Suprapubic skin (tissue), 4 donors: Measurements from ENCODE around the gene TANC1. TPM values are rescaled to one million over a fixed set of nuclear protein-coding genes. Genes with fewer than 3 reads are reported as not detected.

Source experiments
- DNase-seq, 2 donors: peaks; one replicate each; pipeline ENCODE4 v3.0.0-alpha.2; 2019; ENCODE audit warnings: low spot score in 2 of 2
- H3K27ac ChIP-seq: fragments of 200-600 bp; sonication (generic); one replicate; pipeline ENCODE4 v1.5.1; 2019
- H3K27me3 ChIP-seq: fragments of 200-600 bp; sonication (generic); one replicate; pipeline ENCODE4 v1.5.1; 2019
- H3K36me3 ChIP-seq: fragments of 200-600 bp; sonication (generic); one replicate; pipeline ENCODE4 v1.5.1; 2019
- H3K4me1 ChIP-seq: fragments of 200-600 bp; sonication (generic); one replicate; pipeline ENCODE4 v1.5.1; 2019
- H3K4me3 ChIP-seq: fragments of 200-600 bp; sonication (generic); one replicate; pipeline ENCODE4 v1.5.1; 2019; ENCODE audit warnings: mild to moderate bottlenecking
- H3K9me3 ChIP-seq: fragments of 200-600 bp; sonication (generic); one replicate; pipeline ENCODE4 v1.5.1; 2019
- CTCF ChIP-seq, 2 donors: fragments of 200-600 bp in 1 of 2; fragments of 450-650 bp in 1 of 2; sonication (generic) in 1 of 2; IDR thresholded peaks; one replicate each; pipeline ENCODE4 v1.5.1; 2016 to 2019; ENCODE audit warnings: antibody characterized with exemption in 2 of 2, mild to moderate bottlenecking in 1 of 2, moderate library complexity in 1 of 2
- EP300 ChIP-seq: sonication (generic); formaldehyde crosslinking; IDR thresholded peaks from one replicate; pipeline ENCODE4 v1.6.1; 2017; ENCODE audit warnings: antibody characterized with exemption
- POLR2A ChIP-seq, 2 donors: fragments of 450-650 bp; IDR thresholded peaks; one replicate each; pipeline ENCODE4 v1.6.1; 2017; ENCODE audit warnings: antibody characterized with exemption in 2 of 2, mild to moderate bottlenecking in 2 of 2, moderate library complexity in 2 of 2
- POLR2AphosphoS5 ChIP-seq, 3 donors: sonication (generic); formaldehyde crosslinking; IDR thresholded peaks; one replicate each; pipeline ENCODE4 v1.6.1; 2017; ENCODE audit warnings: antibody characterized with exemption in 3 of 3
- WGBS: methylation state at CpG from one replicate; pipeline ENCODE4 v1.1.5; 2018; 5-methylcytosine and 5-hydroxymethylcytosine counted together
- total RNA-seq, 4 donors: library from RNA; depleted of rRNA; stranded (reverse); fragments of >200 nt; gene quantifications; one replicate each; pipeline ENCODE4 v1.1.0, GENCODE V29; 2016

TANC1 gene
- total RNA-seq, 4 donors from 2014 or later: 57.6 to 260 (median 88.3) TPM

- Histone ChIP-seq H3K4me3 (no peak overlapping the region), H3K4me1 (peaks cover 61% of the 10 kb centered on the region), H3K27me3 (no peaks in the 10 kb centered on the region), H3K36me3 (no peaks in the 10 kb centered on the region), H3K27ac (peak overlapping the region; percentile 77), H3K9me3 (no peaks in the 10 kb centered on the region)
- 73% methylated on average over 12 of the region's 12 CpGs for WGBS
- no peak for TF ChIP-seq POLR2AphosphoS5 (IDR thresholded peaks at IDR 0.05)
- no peak for TF ChIP-seq CTCF (IDR thresholded peaks at IDR 0.05)
- no peak for TF ChIP-seq POLR2A (IDR thresholded peaks at IDR 0.05)
- TF ChIP-seq EP300: no peak
- no peak for DNase-seq
Measured at GRCh38 chr2:159108181-159108893, 139.9 kb downstream of the TANC1 start.

GRCh38 chr2:159109517-159109916 is 141.1 kb downstream of the TANC1 start:
- TF ChIP-seq CTCF (IDR thresholded peaks at IDR 0.05) (no peak), EP300 (no peak), POLR2A (IDR thresholded peaks at IDR 0.05) (no peak), POLR2AphosphoS5 (IDR thresholded peaks at IDR 0.05) (no peak)
- WGBS: 81% methylated on average over 3 of the region's 3 CpGs
- Histone ChIP-seq H3K9me3 (no peaks in the 10 kb centered on the region), H3K36me3 (no peaks in the 10 kb centered on the region), H3K27ac (no peak overlapping the region), H3K27me3 (no peaks in the 10 kb centered on the region), H3K4me3 (no peak overlapping the region), H3K4me1 (peaks cover 61% of the 10 kb centered on the region)
- no peak for DNase-seq

GRCh38 chr2:159110784-159111183 is 142.3 kb downstream of the TANC1 start:
- Histone ChIP-seq H3K27ac (peak overlapping the region; percentile 45), H3K9me3 (no peaks in the 10 kb centered on the region), H3K27me3 (no peaks in the 10 kb centered on the region), H3K4me3 (no peak overlapping the region), H3K4me1 (peaks cover 65% of the 10 kb centered on the region), H3K36me3 (no peaks in the 10 kb centered on the region)
- WGBS: 26% methylated on average over 2 of the region's 2 CpGs
- no peak for TF ChIP-seq EP300
- no peak for TF ChIP-seq CTCF (IDR thresholded peaks at IDR 0.05)
- TF ChIP-seq POLR2A (IDR thresholded peaks at IDR 0.05): no peak
- no peak for TF ChIP-seq POLR2AphosphoS5 (IDR thresholded peaks at IDR 0.05)
- no peak for DNase-seq

GRCh38 chr2:159111346-159111927 is 143.0 kb downstream of the TANC1 start:
- TF ChIP-seq CTCF (IDR thresholded peaks at IDR 0.05) (no peak), POLR2AphosphoS5 (IDR thresholded peaks at IDR 0.05) (no peak), POLR2A (IDR thresholded peaks at IDR 0.05) (no peak)
- DNase-seq: no peak
- peaks cover 60% of the 10 kb centered on the region for H3K4me1 ChIP-seq
- H3K27ac ChIP-seq: peak overlapping the region; percentile 45
- no peaks in the 10 kb centered on the region for H3K27me3 ChIP-seq
- 57% methylated on average over 8 of the region's 8 CpGs for WGBS
- no peak overlapping the region for H3K4me3 ChIP-seq
- H3K9me3 ChIP-seq: no peaks in the 10 kb centered on the region
- no peaks in the 10 kb centered on the region for H3K36me3 ChIP-seq

- WGBS: 83% methylated on average over 5 of the region's 5 CpGs
- Histone ChIP-seq H3K4me1 (peaks cover 47% of the 10 kb centered on the region), H3K4me3 (no peak overlapping the region), H3K9me3 (no peaks in the 10 kb centered on the region), H3K36me3 (no peaks in the 10 kb centered on the region), H3K27ac (no peak overlapping the region), H3K27me3 (no peaks in the 10 kb centered on the region)
- DNase-seq: no peak
- no peak for TF ChIP-seq CTCF (IDR thresholded peaks at IDR 0.05)
- no peak for TF ChIP-seq POLR2AphosphoS5 (IDR thresholded peaks at IDR 0.05)
- TF ChIP-seq POLR2A (IDR thresholded peaks at IDR 0.05): no peak
- TF ChIP-seq EP300: no peak
Measured at GRCh38 chr2:159114835-159115234, 146.4 kb downstream of the TANC1 start.
